Lung (tissue), 12 donors: ENCODE results near the gene COPG2. TPM values are rescaled to one million over a fixed set of nuclear protein-coding genes. Genes with fewer than 3 reads are reported as not detected.

Experiments used
- ATAC-seq: fragments of 200-7000 bp; cut with Tn5 transposase; one replicate; pipeline ENCODE4 v1.9.1; 2020; ENCODE audit warnings: moderate number of reproducible peaks; ENCODE audit not compliant: insufficient read depth, low FRiP score
- DNase-seq, 3 donors: peaks; one replicate each; pipeline ENCODE4 v3.0.0-alpha.2; 2013 to 2017
- H3K27ac ChIP-seq, 2 donors: one replicate each; pipeline ENCODE4 v1.5.1; 2013; ENCODE audit warnings: mild to moderate bottlenecking in 2 of 2, moderate library complexity in 2 of 2, control low read depth in 1 of 2, inconsistent platforms in 1 of 2, low read depth in 1 of 2, low read length in 1 of 2
- H3K27me3 ChIP-seq, 3 donors: one replicate each; pipeline ENCODE4 v1.5.1; 2013; ENCODE audit warnings: low read length in 2 of 3; ENCODE audit not compliant: control insufficient read depth in 3 of 3, insufficient read depth in 3 of 3
- H3K36me3 ChIP-seq, 4 donors: one replicate each; pipeline ENCODE4 v1.5.1; 2013; ENCODE audit warnings: low read length in 4 of 4, mild to moderate bottlenecking in 1 of 4, moderate library complexity in 1 of 4; ENCODE audit not compliant: control insufficient read depth in 4 of 4, insufficient read depth in 4 of 4
- H3K4me1 ChIP-seq, 5 donors: one replicate each; pipeline ENCODE4 v1.5.1; 2013; ENCODE audit warnings: low read length in 5 of 5, mild to moderate bottlenecking in 2 of 5, moderate library complexity in 1 of 5; ENCODE audit not compliant: control insufficient read depth in 5 of 5, insufficient read depth in 5 of 5
- H3K4me3 ChIP-seq: one replicate; pipeline ENCODE4 v1.5.1; 2013; ENCODE audit warnings: mild to moderate bottlenecking, control low read depth, moderate library complexity
- H3K9ac ChIP-seq, 2 donors: one replicate each; pipeline ENCODE4 v1.5.1; 2013; ENCODE audit warnings: low read length in 2 of 2, control low read depth in 1 of 2; ENCODE audit not compliant: insufficient read depth in 1 of 2
- H3K9me3 ChIP-seq, 4 donors: one replicate each; pipeline ENCODE4 v1.5.1; 2013; ENCODE audit warnings: low read length in 3 of 4, mild to moderate bottlenecking in 1 of 4, moderate library complexity in 1 of 4; ENCODE audit not compliant: control insufficient read depth in 4 of 4, insufficient read depth in 3 of 4
- WGBS, 2 donors: extraction: QIAGEN DNeasy Blood & Tissue Kit; methylation state at CpG; one replicate each; pipeline ENCODE4 v1.1.7; 2013; 5-methylcytosine and 5-hydroxymethylcytosine counted together
- polyA plus RNA-seq, 2 donors: library from polyadenylated mRNA; stranded (reverse); fragments of 200-250 nt; gene quantifications; one replicate each; pipeline ENCODE4 v1.2.1, GENCODE V29; 2013
- total RNA-seq, 2 donors: library from RNA; depleted of rRNA in 1 of 2; stranded (reverse); fragments of >200 nt in 1 of 2; gene quantifications; one replicate each; pipeline ENCODE4 v1.2.1, GENCODE V29; 2014 to 2021
- TF ChIP-seq, protein P1 (sequence below): IDR thresholded peaks from 2 replicates; pipeline ENCODE4 v1.5.1; 2012; ENCODE audit warnings: mild to moderate bottlenecking; ENCODE audit errors: control extremely low read depth, extremely low read depth
- donor health status: control.
- donor health status: control.
- donor health status: Bipolar disorder and iron deficiency.
- donor health status: healthy.
- donor health status: DM: yes; HTN: yes; CAD: no.

The COPG2 gene
- total and polyA plus RNA-seq, 4 donors: 8.9 to 29.3 (median 16.8) TPM

- Histone ChIP-seq H3K36me3 (peaks cover 0 to 21% (median 8%) of the 10 kb centered on the region in 4 donors), H3K27ac (no peak overlapping the region), H3K4me1 (peaks cover 0 to 47% (median 12%) of the 10 kb centered on the region in 5 donors), H3K9ac (peak overlapping the region; percentile 31 to 84), H3K4me3 (no peak overlapping the region), H3K27me3 (no peaks in the 10 kb centered on the region), H3K9me3 (peaks cover 0 to 5% (median 0%) of the 10 kb centered on the region in 4 donors)
- WGBS, 2 donors: 44 to 53% methylated on average over 2 of the region's 2 CpGs
- no peak for ATAC-seq
- DNase-seq: peak in 2 of 3 donors; percentile 47 to 50
- TF ChIP-seq, protein P1, sequence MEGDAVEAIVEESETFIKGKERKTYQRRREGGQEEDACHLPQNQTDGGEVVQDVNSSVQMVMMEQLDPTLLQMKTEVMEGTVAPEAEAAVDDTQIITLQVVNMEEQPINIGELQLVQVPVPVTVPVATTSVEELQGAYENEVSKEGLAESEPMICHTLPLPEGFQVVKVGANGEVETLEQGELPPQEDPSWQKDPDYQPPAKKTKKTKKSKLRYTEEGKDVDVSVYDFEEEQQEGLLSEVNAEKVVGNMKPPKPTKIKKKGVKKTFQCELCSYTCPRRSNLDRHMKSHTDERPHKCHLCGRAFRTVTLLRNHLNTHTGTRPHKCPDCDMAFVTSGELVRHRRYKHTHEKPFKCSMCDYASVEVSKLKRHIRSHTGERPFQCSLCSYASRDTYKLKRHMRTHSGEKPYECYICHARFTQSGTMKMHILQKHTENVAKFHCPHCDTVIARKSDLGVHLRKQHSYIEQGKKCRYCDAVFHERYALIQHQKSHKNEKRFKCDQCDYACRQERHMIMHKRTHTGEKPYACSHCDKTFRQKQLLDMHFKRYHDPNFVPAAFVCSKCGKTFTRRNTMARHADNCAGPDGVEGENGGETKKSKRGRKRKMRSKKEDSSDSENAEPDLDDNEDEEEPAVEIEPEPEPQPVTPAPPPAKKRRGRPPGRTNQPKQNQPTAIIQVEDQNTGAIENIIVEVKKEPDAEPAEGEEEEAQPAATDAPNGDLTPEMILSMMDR: no peak
Observed at GRCh38 chr7:130494431-130494858, 174.1 kb downstream of the COPG2 start.

DNA sequence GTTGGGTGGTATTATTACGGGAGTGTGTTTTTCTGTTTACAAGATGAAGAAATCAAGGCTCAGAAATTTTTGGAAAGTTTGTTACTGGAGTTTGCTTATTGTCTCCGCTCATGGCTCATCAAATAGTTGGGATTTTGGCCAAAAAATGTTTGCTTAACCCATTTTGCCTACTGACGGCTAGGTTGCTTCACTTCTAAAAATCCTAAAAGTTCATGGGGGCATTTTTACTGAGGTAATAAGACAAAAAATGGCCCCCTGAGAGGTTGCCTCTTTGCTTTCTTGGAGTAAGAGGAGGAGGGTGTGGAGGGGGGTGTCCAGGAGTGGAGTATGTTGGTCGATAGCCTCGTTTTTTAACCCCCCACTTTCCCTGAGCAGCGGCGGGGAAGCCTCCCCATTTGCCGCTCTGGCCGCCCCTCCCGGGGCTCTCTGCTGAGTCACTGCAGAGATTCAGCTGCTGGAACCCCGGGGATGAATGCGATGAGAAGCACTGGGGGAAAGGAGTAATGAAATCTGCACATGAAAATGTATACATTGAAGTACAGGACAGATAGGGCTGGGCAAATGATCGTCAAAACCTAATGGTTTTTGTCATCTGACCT, 175.2 kb downstream of the COPG2 start:
- DNase-seq: peak; percentile 21 to 51 (median 49)
- Histone ChIP-seq H3K9me3 (peaks cover 0 to 5% (median 0%) of the 10 kb centered on the region in 4 donors), H3K4me3 (no peak overlapping the region), H3K27me3 (no peaks in the 10 kb centered on the region), H3K36me3 (peaks cover 0 to 20% (median 7%) of the 10 kb centered on the region in 4 donors), H3K27ac (peak overlapping the region in 1 of 2 donors; percentile 9), H3K4me1 (peaks cover 0 to 58% (median 22%) of the 10 kb centered on the region in 5 donors), H3K9ac (peak overlapping the region; percentile 49 to 84)
- 30 to 45% methylated on average over 13 of the region's 13 CpGs for WGBS, 2 donors
- TF ChIP-seq, protein P1: no peak
- no peak for ATAC-seq

GRCh38 chr7:130492523-130493274, 175.8 kb downstream of the COPG2 start:
- H3K9ac ChIP-seq: peak overlapping the region; percentile 49 to 84
- 54 to 55% methylated on average over 50 of the region's 50 CpGs for WGBS, 2 donors
- no peak overlapping the region for H3K4me3 ChIP-seq
- H3K4me1 ChIP-seq: peaks cover 0 to 64% (median 23%) of the 10 kb centered on the region in 5 donors
- peak; percentile 19 to 43 (median 24) for DNase-seq
- peaks cover 0 to 13% (median 3%) of the 10 kb centered on the region in 4 donors for H3K36me3 ChIP-seq
- no peak overlapping the region for H3K27ac ChIP-seq
- H3K27me3 ChIP-seq: no peaks in the 10 kb centered on the region
- peaks cover 0 to 5% (median 0%) of the 10 kb centered on the region in 4 donors for H3K9me3 ChIP-seq
- no peak for ATAC-seq
- TF ChIP-seq, protein P1: no peak
